GM13976 (cell line): ENCODE data around the gene ZMYM2.
"Not testable (repeated sequence)": the region's sequence is repeated elsewhere in the genome, so short reads cannot be mapped to it uniquely, and the experiment has no call there.

Experiments used
- DNase-seq: peaks from one replicate; pipeline ENCODE4 v3.0.0; 2012; ENCODE audit warnings: low spot score
- in situ Hi-C: fragments of 300-500 bp; cut with MboI; formaldehyde crosslinking; loops from one replicate; pipeline ENCODE4 v1.12.0; 2022; ENCODE audit warnings: low sequenced_read_pairs, mixed read lengths, inconsistent platforms; ENCODE audit not compliant: unreplicated experiment
- TF ChIP-seq, protein P1 (sequence below): IDR thresholded peaks from 2 replicates; pipeline ENCODE4 v1.5.1; 2012; ENCODE audit warnings: borderline replicate concordance, mild to moderate bottlenecking; ENCODE audit not compliant: insufficient read depth; ENCODE audit errors: extremely low read depth, missing control alignments, control extremely low read depth

ZMYM2 gene

DNA sequence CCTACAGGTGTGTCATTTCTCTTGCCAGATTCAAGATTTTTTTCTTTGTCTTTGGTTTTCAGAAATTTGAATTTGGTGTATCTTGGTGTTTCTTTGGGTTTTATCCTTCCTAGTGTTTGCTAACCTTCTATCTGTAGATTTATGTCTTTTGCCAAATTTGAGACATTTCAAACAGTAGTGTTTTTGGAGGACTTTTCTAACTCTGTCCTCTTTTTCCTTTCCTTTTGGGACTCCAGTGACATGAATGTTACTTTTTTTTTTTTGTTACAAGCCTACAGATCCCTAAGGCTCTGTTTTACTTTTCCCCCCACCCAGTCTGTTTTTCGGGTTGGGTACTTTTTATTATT, 58.8 kb downstream of the ZMYM2 start:
- in situ Hi-C loops = no loop called here
- no peak for DNase-seq
- TF ChIP-seq, protein P1, sequence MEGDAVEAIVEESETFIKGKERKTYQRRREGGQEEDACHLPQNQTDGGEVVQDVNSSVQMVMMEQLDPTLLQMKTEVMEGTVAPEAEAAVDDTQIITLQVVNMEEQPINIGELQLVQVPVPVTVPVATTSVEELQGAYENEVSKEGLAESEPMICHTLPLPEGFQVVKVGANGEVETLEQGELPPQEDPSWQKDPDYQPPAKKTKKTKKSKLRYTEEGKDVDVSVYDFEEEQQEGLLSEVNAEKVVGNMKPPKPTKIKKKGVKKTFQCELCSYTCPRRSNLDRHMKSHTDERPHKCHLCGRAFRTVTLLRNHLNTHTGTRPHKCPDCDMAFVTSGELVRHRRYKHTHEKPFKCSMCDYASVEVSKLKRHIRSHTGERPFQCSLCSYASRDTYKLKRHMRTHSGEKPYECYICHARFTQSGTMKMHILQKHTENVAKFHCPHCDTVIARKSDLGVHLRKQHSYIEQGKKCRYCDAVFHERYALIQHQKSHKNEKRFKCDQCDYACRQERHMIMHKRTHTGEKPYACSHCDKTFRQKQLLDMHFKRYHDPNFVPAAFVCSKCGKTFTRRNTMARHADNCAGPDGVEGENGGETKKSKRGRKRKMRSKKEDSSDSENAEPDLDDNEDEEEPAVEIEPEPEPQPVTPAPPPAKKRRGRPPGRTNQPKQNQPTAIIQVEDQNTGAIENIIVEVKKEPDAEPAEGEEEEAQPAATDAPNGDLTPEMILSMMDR = no peak

DNA sequence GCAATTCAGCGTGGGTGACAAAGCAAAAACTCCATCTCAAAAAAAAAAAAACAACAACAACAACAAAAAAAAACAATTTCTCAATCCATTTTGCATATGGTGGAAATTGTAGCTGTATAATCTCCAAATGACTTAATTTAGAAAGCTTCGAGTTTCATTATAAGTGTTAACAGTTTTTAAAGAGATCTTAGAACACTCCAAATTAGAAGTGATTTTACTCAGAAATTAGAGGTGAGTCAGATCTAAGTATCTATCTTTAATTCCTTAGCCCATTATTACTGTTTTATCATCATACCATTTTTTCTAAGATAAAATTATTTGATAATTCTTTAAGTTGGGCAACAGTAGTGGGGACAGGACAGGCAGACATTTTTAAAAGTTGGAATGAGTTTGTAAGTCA, 60.5 kb downstream of the ZMYM2 start:
- in situ Hi-C loops = no loop called here
- DNase-seq = peak; percentile 26
- TF ChIP-seq, protein P1 = no peak

DNA sequence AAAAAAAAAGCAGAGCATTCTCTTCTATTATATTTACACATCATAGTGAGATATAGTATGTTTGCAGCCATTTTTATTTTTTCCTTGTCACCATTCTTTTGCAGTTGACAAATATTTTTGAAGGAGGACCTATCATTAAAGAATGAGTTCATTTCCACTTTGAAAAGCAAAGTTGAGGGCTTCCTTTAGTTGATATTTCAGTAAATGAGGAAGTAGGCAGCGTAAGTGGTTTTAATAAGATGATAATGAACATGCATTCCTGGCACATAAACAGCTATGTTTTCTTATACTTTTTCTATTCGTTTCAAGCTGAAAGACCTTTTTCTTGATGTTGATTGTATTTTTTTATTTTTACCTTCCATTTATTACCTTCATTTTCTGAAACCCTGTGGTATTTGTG, 66.2 kb downstream of the ZMYM2 start:
- in situ Hi-C loops = no loop called here
- TF ChIP-seq, protein P1 = no peak
- no peak for DNase-seq

DNA sequence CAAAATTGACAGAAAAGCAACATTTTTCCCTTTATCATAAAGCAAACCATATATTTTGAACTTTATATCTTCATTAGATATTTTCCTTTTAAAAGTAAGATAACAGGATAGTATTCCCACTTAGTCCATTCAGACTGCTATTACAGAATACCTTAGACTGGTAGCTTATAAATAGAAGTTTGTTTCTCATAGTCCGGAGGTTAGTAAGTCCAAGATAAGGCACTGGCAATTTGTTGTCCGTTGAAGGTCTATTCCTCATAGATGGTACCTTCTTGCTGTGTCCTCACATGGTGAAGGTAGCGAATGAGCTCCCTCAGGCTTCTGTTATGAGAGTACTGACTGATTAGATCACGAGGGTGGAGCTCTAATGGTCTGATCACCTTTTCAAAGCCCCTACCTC, 70.4 kb downstream of the ZMYM2 start:
- no peak for DNase-seq
- TF ChIP-seq, protein P1 = no peak
- in situ Hi-C loops = no loop called here

DNA sequence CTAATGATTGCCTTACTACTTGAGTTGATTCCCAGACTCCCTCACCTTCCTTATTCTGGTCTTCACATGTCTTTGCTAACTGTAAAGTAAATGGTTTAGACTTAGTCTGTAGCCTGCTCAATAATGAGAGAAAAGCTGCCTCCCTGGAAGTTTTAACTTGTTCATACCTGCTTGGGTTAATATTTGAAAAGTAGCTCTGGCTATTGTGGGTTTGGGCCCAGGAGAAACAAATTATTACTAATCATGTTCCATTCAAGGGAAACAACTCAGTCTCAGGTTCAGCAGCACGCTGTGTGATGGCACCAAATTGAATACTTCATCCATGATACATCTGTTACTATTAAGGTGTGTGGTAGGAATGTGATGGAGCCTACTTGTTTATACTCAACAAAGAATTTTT, 75.0 kb downstream of the ZMYM2 start:
- DNase-seq = no peak
- TF ChIP-seq, protein P1 = no peak
- in situ Hi-C loops = no loop called here

DNA sequence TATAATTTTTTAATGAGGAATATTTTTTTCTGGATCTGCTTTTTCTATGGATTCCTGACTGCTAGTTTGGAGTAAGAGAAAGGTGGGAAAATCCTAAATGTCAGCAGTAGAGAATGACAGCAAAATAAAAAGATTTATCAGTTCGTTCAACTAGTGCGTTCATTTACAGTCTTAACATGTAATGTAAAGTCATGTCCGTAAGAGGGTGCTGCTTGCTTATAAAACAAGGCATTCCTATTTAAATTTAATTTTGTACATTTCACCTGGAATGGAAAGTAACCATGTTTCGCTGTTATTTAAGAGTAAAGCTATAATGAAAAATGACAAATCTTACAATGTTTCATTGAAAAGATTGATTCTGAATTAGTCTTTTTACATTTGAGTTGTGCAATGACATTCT, 76.6 kb downstream of the ZMYM2 start:
- in situ Hi-C loops = no loop called here
- TF ChIP-seq, protein P1 = no peak

DNA sequence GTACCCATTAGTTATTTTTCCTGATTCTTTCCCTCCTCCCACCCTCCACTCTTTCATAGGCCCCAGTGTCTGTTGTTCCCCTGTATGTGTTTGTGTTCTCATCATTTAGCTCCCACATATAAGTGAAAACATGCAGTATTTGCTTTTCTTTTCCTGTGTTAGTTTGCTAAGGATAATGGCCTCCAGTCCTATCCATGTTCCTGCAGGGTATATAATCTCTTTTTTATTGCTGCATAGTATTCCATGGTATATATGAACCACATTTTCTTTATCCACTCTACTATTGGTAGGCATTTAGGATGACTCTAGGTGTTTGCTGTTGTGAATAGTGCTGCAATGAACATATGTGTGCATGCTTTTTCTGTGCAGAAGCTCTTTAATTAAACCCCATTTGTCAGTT, 79.4 kb downstream of the ZMYM2 start:
- no peak for DNase-seq
- TF ChIP-seq, protein P1 = no peak
- in situ Hi-C loops = no loop called here

More for the DNA sequence above, 76.6 kb downstream of the ZMYM2 start:
- DNase-seq = no peak

DNA sequence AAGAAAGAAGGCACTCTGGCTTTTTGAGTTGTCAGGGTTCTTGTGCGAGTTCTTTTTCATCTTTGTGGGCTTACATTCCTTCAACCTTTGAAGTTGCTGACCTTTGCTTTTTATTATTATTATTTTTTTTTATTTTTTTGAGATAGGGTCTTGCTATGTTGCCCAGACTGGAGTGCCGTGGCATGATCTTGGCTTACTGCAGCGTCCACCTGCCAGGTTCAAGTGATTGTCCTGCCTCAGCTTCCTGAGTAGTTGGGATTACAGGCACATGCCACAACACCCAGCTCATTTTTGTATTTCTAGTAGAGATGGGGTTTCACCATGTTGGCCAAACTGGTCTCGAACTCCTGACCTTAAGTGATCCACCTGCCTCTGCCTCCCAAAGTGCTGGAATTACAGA, 84.1 kb downstream of the ZMYM2 start:
- DNase-seq, in situ Hi-C loops: not testable (repeated sequence)
